Jurkat, Clone E6-1 (cell line): ENCODE data around the gene TRPM3.
A peak's percentile ranks its signal among the peaks of the same experiment; 100 is the strongest.
"Not testable (repeated sequence)": the region's sequence is repeated elsewhere in the genome, so short reads cannot be mapped to it uniquely, and the experiment has no call there.

ENCODE experiments used
- DNase-seq: peaks from one replicate; pipeline ENCODE4 v3.0.0-alpha.2; 2011; ENCODE audit warnings: low read depth, low spot score
- H3K4me3 ChIP-seq: 2 replicates; pipeline ENCODE4 v1.5.1; 2011; ENCODE audit warnings: mild to moderate bottlenecking, low read length, control low read depth, moderate library complexity

TRPM3 gene

GRCh38 chr9:71025201-71025600 is 96.2 kb downstream of the TRPM3 start:
- no peak for DNase-seq
- H3K4me3 ChIP-seq, result no peak overlapping the region

- H3K4me3 ChIP-seq, result no peak overlapping the region
- DNase-seq, result no peak
Observed at GRCh38 chr9:71010258-71010657, 111.2 kb downstream of the TRPM3 start.

GRCh38 chr9:71005456-71005855 is 116.0 kb downstream of the TRPM3 start:
- DNase-seq, result no peak
- no peak overlapping the region for H3K4me3 ChIP-seq

- H3K4me3 ChIP-seq, result no peak overlapping the region
- DNase-seq, result no peak
Observed at GRCh38 chr9:71004196-71004595, 117.2 kb downstream of the TRPM3 start.

- DNase-seq, result no peak
Observed at GRCh38 chr9:71003346-71003745, 118.1 kb downstream of the TRPM3 start.

GRCh38 chr9:71001780-71002386 is 119.5 kb downstream of the TRPM3 start:
- H3K4me3 ChIP-seq, result no peak overlapping the region
- peak; percentile 33 for DNase-seq

More at GRCh38 chr9:71003346-71003745, 118.1 kb downstream of the TRPM3 start:
- H3K4me3 ChIP-seq, result no peak overlapping the region

- H3K4me3 ChIP-seq, result no peak overlapping the region
- DNase-seq, result no peak
Observed at GRCh38 chr9:70998962-70999361, 122.5 kb downstream of the TRPM3 start.

- H3K4me3 ChIP-seq, result no peak overlapping the region
- no peak for DNase-seq
Observed at GRCh38 chr9:70995511-70995910, 125.9 kb downstream of the TRPM3 start.

- no peak overlapping the region for H3K4me3 ChIP-seq
- DNase-seq, result no peak
Observed at GRCh38 chr9:70994582-70994981, 126.8 kb downstream of the TRPM3 start.

GRCh38 chr9:70988551-70988950 is 132.9 kb downstream of the TRPM3 start:
- H3K4me3 ChIP-seq, result no peak overlapping the region
- no peak for DNase-seq

- no peak overlapping the region for H3K4me3 ChIP-seq
- DNase-seq, result no peak
Observed at GRCh38 chr9:70987986-70988385, 133.4 kb downstream of the TRPM3 start.

GRCh38 chr9:70986984-70987383 is 134.4 kb downstream of the TRPM3 start:
- no peak for DNase-seq
- H3K4me3 ChIP-seq, result no peak overlapping the region

- no peak for DNase-seq
- H3K4me3 ChIP-seq, result no peak overlapping the region
Observed at GRCh38 chr9:70983723-70984295, 137.6 kb downstream of the TRPM3 start.

- no peak overlapping the region for H3K4me3 ChIP-seq
- no peak for DNase-seq
Observed at GRCh38 chr9:70981312-70981711, 140.1 kb downstream of the TRPM3 start.

- H3K4me3 ChIP-seq, result no peak overlapping the region
- DNase-seq, result no peak
Observed at GRCh38 chr9:70979966-70980365, 141.5 kb downstream of the TRPM3 start.

GRCh38 chr9:70978085-70978484 is 143.3 kb downstream of the TRPM3 start:
- DNase-seq, result no peak

GRCh38 chr9:70975821-70976220 is 145.6 kb downstream of the TRPM3 start:
- DNase-seq, result no peak
- no peak overlapping the region for H3K4me3 ChIP-seq

More at GRCh38 chr9:70978085-70978484, 143.3 kb downstream of the TRPM3 start:
- no peak overlapping the region for H3K4me3 ChIP-seq

GRCh38 chr9:70971723-70972122 is 149.7 kb downstream of the TRPM3 start:
- no peak overlapping the region for H3K4me3 ChIP-seq
- DNase-seq, result no peak

GRCh38 chr9:70966380-70966779 is 155.0 kb downstream of the TRPM3 start:
- DNase-seq, result not testable (repeated sequence)

GRCh38 chr9:70964861-70965260 is 156.6 kb downstream of the TRPM3 start:
- H3K4me3 ChIP-seq, result no peak overlapping the region
- no peak for DNase-seq

More at GRCh38 chr9:70966380-70966779, 155.0 kb downstream of the TRPM3 start:
- not testable (repeated sequence) for H3K4me3 ChIP-seq

- DNase-seq, result no peak
Observed at GRCh38 chr9:70963554-70963953, 157.9 kb downstream of the TRPM3 start.

More at GRCh38 chr9:70963554-70963953, 157.9 kb downstream of the TRPM3 start:
- no peak overlapping the region for H3K4me3 ChIP-seq
